IMR-90 (cell line): ENCODE measurements around the gene AS3MT. TPM values are rescaled to one million over a fixed set of nuclear protein-coding genes. Genes with fewer than 3 reads are reported as not detected.

Experiments used
- ATAC-seq: fragments of 200-7000 bp; cut with Tn5 transposase; 2 replicates; pipeline ENCODE4 v1.9.1; 2020; ENCODE audit warnings: low read depth, mild to moderate bottlenecking, moderate library complexity
- BruUV-seq: library from RNA; stranded (reverse); fragments of 400-500 nt; replicated peaks from 2 replicates; lab custom pipeline; 2021; lab: Mats Ljungman, UMichigan
- CTCF ChIA-PET: fragments of 300-600 bp; formaldehyde crosslinking; extraction: SDS; loops from one replicate; lab custom pipeline; 2021; ENCODE audit warnings: antibody characterized with exemption; lab: Yijun Ruan, JAX
- POLR2A ChIA-PET: fragments of 300-600 bp; sonication (Branson Sonifier 250); formaldehyde crosslinking; loops from one replicate; lab custom pipeline; 2022; ENCODE audit warnings: antibody characterized with exemption; ENCODE audit not compliant: unreplicated experiment; lab: Charles Lee
- DNase-seq: peaks from one replicate; pipeline ENCODE4 v3.0.0; 2013
- H2AFZ ChIP-seq: replicated peaks from 2 replicates; pipeline ENCODE3; 2013; ENCODE audit warnings: low read length, mild to moderate bottlenecking; ENCODE audit not compliant: poor library complexity
- H2AK5ac ChIP-seq: 2 replicates; pipeline ENCODE4 v1.6.1; 2013; ENCODE audit warnings: low read depth, low read length, inconsistent platforms
- H2AK9ac ChIP-seq: replicated peaks from 2 replicates; pipeline ENCODE3; 2013; ENCODE audit warnings: mild to moderate bottlenecking, low read depth, low read length, moderate library complexity; ENCODE audit not compliant: poor library complexity
- H2BK120ac ChIP-seq: 2 replicates; pipeline ENCODE4 v1.6.1; 2013; ENCODE audit warnings: low read depth, low read length, inconsistent platforms
- H2BK15ac ChIP-seq: 3 replicates; pipeline ENCODE4 v1.6.1; 2013; ENCODE audit warnings: low read depth, low read length, inconsistent platforms
- H2BK20ac ChIP-seq: 2 replicates; pipeline ENCODE4 v1.6.1; 2013; ENCODE audit warnings: low read depth, mild to moderate bottlenecking, inconsistent platforms, low read length, moderate library complexity
- H2BK5ac ChIP-seq: 2 replicates; pipeline ENCODE4 v1.6.1; 2013; ENCODE audit warnings: mild to moderate bottlenecking, low read depth, low read length, inconsistent platforms; ENCODE audit not compliant: poor library complexity, severe bottlenecking
- H3K14ac ChIP-seq: replicated peaks from 2 replicates; pipeline ENCODE4 v1.6.1; 2013; ENCODE audit warnings: low read depth, low read length, inconsistent platforms
- H3K18ac ChIP-seq: 2 replicates; pipeline ENCODE4 v1.6.1; 2013; ENCODE audit warnings: low read depth, low read length, control low read depth
- H3K23ac ChIP-seq: 2 replicates; pipeline ENCODE4 v1.6.1; 2013; ENCODE audit warnings: low read depth, low read length, inconsistent platforms
- H3K27ac ChIP-seq: 2 replicates; pipeline ENCODE4 v1.5.1; 2013; ENCODE audit warnings: mild to moderate bottlenecking, control low read depth, low read length; ENCODE audit not compliant: insufficient read depth
- H3K27me3 ChIP-seq: 2 replicates; pipeline ENCODE4 v1.6.1; 2013; ENCODE audit warnings: low read length; ENCODE audit not compliant: control insufficient read depth, insufficient read depth
- H3K36me3 ChIP-seq: 2 replicates; pipeline ENCODE4 v1.6.1; 2013; ENCODE audit warnings: low read length, mixed read lengths; ENCODE audit not compliant: control insufficient read depth, insufficient read depth
- H3K4ac ChIP-seq: 2 replicates; pipeline ENCODE4 v1.6.1; 2013; ENCODE audit warnings: low read depth, low read length, inconsistent platforms
- H3K4me1 ChIP-seq: 2 replicates; pipeline ENCODE4 v1.6.1; 2013; ENCODE audit warnings: low read length, mixed read lengths; ENCODE audit not compliant: control insufficient read depth, insufficient read depth
- H3K4me2 ChIP-seq: 2 replicates; pipeline ENCODE4 v1.6.1; 2013; ENCODE audit warnings: low read depth, mild to moderate bottlenecking, control low read depth, low read length, moderate library complexity
- H3K4me3 ChIP-seq: 2 replicates; pipeline ENCODE4 v1.5.1; 2013; ENCODE audit warnings: low read depth, mild to moderate bottlenecking, control low read depth, low read length, moderate library complexity; ENCODE audit not compliant: insufficient read depth
- H3K56ac ChIP-seq: 2 replicates; pipeline ENCODE4 v1.6.1; 2013; ENCODE audit warnings: low read length, inconsistent platforms; ENCODE audit not compliant: insufficient read depth; ENCODE audit errors: extremely low read depth
- H3K79me1 ChIP-seq, 2 experiments: 2 replicates each; pipeline ENCODE4 v1.6.1; 2013; ENCODE audit warnings: low read length in 2 of 2, inconsistent platforms in 1 of 2, low read depth in 1 of 2
- H3K9ac ChIP-seq: 2 replicates; pipeline ENCODE4 v1.6.1; 2013; ENCODE audit warnings: low read depth, low read length, control low read depth
- H3K9me1 ChIP-seq: 2 replicates; pipeline ENCODE4 v1.6.1; 2013; ENCODE audit warnings: low read length, inconsistent platforms; ENCODE audit not compliant: insufficient read depth
- H3K9me3 ChIP-seq: 2 replicates; pipeline ENCODE4 v1.6.1; 2013; ENCODE audit warnings: low read length; ENCODE audit not compliant: control insufficient read depth, insufficient read depth
- H4K20me1 ChIP-seq: 2 replicates; pipeline ENCODE4 v1.6.1; 2013; ENCODE audit warnings: low read length, inconsistent platforms; ENCODE audit not compliant: insufficient read depth
- H4K5ac ChIP-seq: 2 replicates; pipeline ENCODE4 v1.6.1; 2013; ENCODE audit warnings: mild to moderate bottlenecking, low read depth, low read length, control low read depth
- H4K8ac ChIP-seq, 2 experiments: 2 replicates each; pipeline ENCODE4 v1.6.1; 2013; ENCODE audit warnings: low read depth in 2 of 2, low read length in 2 of 2, control low read depth in 1 of 2, inconsistent platforms in 1 of 2
- H4K91ac ChIP-seq: 2 replicates; pipeline ENCODE4 v1.6.1; 2013; ENCODE audit warnings: low read depth, low read length, inconsistent platforms; ENCODE audit not compliant: insufficient read depth
- CEBPB ChIP-seq: IDR thresholded peaks from 2 replicates; pipeline ENCODE4 v1.6.1; 2012; ENCODE audit warnings: low read depth, low read length, improper control_type of control experiment
- FOS ChIP-seq: fragments of 150-350 bp; IDR thresholded peaks from 2 replicates; pipeline ENCODE4 v1.6.1; 2016; ENCODE audit warnings: low read depth, low read length
- WGBS, 2 experiments: methylation state at CpG; one replicate each; pipeline versions ENCODE4 v1.1.5 to v1.1.7; 2013; ENCODE audit warnings: missing lambda C conversion rate in 2 of 2; ENCODE audit not compliant: insufficient read length in 1 of 2; ENCODE audit errors: extremely low coverage in 2 of 2; 5-methylcytosine and 5-hydroxymethylcytosine counted together
- dilution Hi-C: fragments of 300-500 bp; cut with HindIII; formaldehyde crosslinking; loops from one replicate; pipeline ENCODE4 v1.14.3; 2018; ENCODE audit warnings: low sequenced_read_pairs; ENCODE audit not compliant: unreplicated experiment
- in situ Hi-C: fragments of 300-500 bp; cut with MboI; formaldehyde crosslinking; loops from 3 replicates; pipeline ENCODE4 v1.14.3; 2019; ENCODE audit warnings: low sequenced_read_pairs, inconsistent platforms, mixed read lengths
- intact Hi-C: fragments of 100-400 bp; cut with micrococcal nuclease; formaldehyde crosslinking; loops from 2 replicates; pipeline ENCODE4 v1.10.0; 2022
- polyA plus RNA-seq, 3 experiments: library from polyadenylated mRNA; depleted of rRNA; stranded (reverse); fragments of >200 nt; gene quantifications; 2 replicates each; pipeline ENCODE4 v1.2.3, GENCODE V29; 2012; ENCODE audit warnings: low replicate concordance in 1 of 3
- total RNA-seq: library from RNA; depleted of rRNA; stranded (reverse); fragments of >200 nt; gene quantifications from 2 replicates; pipeline ENCODE4 v1.2.3, GENCODE V29; 2012

AS3MT gene
- total and polyA plus RNA-seq, 2 of the 4 experiments (the other 2 are of a cell fraction), result 2.7 to 3.6 TPM

GRCh38 chr10:102880256-102880655 lies 11.0 kb downstream of the AS3MT start:
- Histone ChIP-seq H3K79me1 (no peaks in the 10 kb centered on the region), H2BK5ac (no peak overlapping the region), H3K9me1 (no peaks in the 10 kb centered on the region), H2AK9ac (no peak overlapping the region), H2BK20ac (no peak overlapping the region), H4K91ac (no peak overlapping the region), H2AFZ (no peak overlapping the region), H3K56ac (no peak overlapping the region), H2BK15ac (no peak overlapping the region), H3K27me3 (no peaks in the 10 kb centered on the region), H2AK5ac (no peak overlapping the region), H4K8ac (no peak overlapping the region), H3K27ac (no peak overlapping the region), H2BK120ac (no peak overlapping the region), H3K4me1 (no peaks in the 10 kb centered on the region), H3K14ac (no peak overlapping the region), H3K9me3 (no peaks in the 10 kb centered on the region), H3K18ac (no peak overlapping the region), H3K9ac (no peak overlapping the region), H3K23ac (no peak overlapping the region), H3K4ac (no peak overlapping the region), H3K36me3 (no peaks in the 10 kb centered on the region), H3K4me3 (no peak overlapping the region), H4K5ac (no peak overlapping the region), H3K4me2 (no peak overlapping the region), H4K20me1 (no peaks in the 10 kb centered on the region)
- CTCF ChIA-PET, result no interaction called here
- intact Hi-C loops (no loop called here), in situ Hi-C loops (no loop called here), dilution Hi-C loops (no loop called here)
- WGBS, 2 experiments, result no CpG with 5 or more reads among the region's 2 CpGs
- POLR2A ChIA-PET, result no interaction called here
- no TSS peak for BruUV-seq
- no peak for ATAC-seq
- DNase-seq, result no peak
- TF ChIP-seq CEBPB (peak; percentile 70), FOS (no peak)
